HepG2 (cell line): ENCODE data around the gene GATAD2B. TPM values are rescaled to one million over a fixed set of nuclear protein-coding genes. Genes with fewer than 3 reads are reported as not detected.

ENCODE experiments used
- ATAC-seq: fragments of 200-7000 bp; cut with Tn5 transposase; 3 replicates; pipeline ENCODE4 v1.9.1; 2020; ENCODE audit warnings: mild to moderate bottlenecking, moderate library complexity
- BruUV-seq: library from RNA; stranded (reverse); fragments of 400-500 nt; replicated peaks from 2 replicates; lab custom pipeline; 2021; lab: Mats Ljungman, UMichigan
- CTCF ChIA-PET: fragments of 300-600 bp; formaldehyde crosslinking; extraction: SDS; loops from one replicate; lab custom pipeline; 2021; ENCODE audit warnings: low total read pairs, inconsistent platforms, low intra/inter-chr PET ratio; lab: Yijun Ruan, JAX
- POLR2A ChIA-PET: fragments of 350-600 bp; sonication (Branson Sonifier 250); formaldehyde crosslinking; loops from one replicate; lab custom pipeline; 2020; ENCODE audit warnings: antibody characterized with exemption, inconsistent platforms; lab: Yijun Ruan, JAX
- DNase-seq: peaks from one replicate; pipeline ENCODE4 v3.0.0-alpha.2; 2015; ENCODE audit warnings: low spot score
- FAIRE-seq: peaks from 3 replicates; lab custom pipeline; 2011; peaks lifted over from hg19 to GRCh38; lab: Jason Lieb, UNC
- H2AFZ ChIP-seq: one replicate; pipeline ENCODE4 v1.6.1; 2011; ENCODE audit warnings: low read length, inconsistent platforms
- H3K27ac ChIP-seq: fragments of 300-600 bp; 3 replicates; pipeline ENCODE4 v1.8.0; 2011; ENCODE audit warnings: mixed run types, mild to moderate bottlenecking, mixed read lengths, low read length, inconsistent platforms; ENCODE audit not compliant: insufficient read depth; ENCODE audit errors: extremely low read length
- H3K27me3 ChIP-seq, 2 experiments: fragments of 200-600 bp in 1 of 2; 2 replicates in 1 of 2; 3 replicates in 1 of 2; pipeline versions ENCODE4 v1.6.0 to v1.8.0; 2011; ENCODE audit warnings: low read length in 2 of 2, mild to moderate bottlenecking in 2 of 2, moderate library complexity in 2 of 2, inconsistent platforms in 1 of 2; ENCODE audit not compliant: insufficient read depth in 2 of 2, control insufficient read depth in 1 of 2
- H3K36me3 ChIP-seq, 2 experiments: fragments of 200-600 bp in 1 of 2; replicated peaks in 1 of 2; 2 replicates in 1 of 2; 3 replicates in 1 of 2; pipeline versions ENCODE4 v1.5.1 to v1.8.0; 2011; ENCODE audit warnings: low read length in 2 of 2, inconsistent platforms in 1 of 2; ENCODE audit not compliant: insufficient read depth in 2 of 2, control insufficient read depth in 1 of 2
- H3K4me1 ChIP-seq: 2 replicates; pipeline ENCODE4 v1.5.1; 2012; ENCODE audit warnings: low read length, inconsistent platforms; ENCODE audit not compliant: insufficient read depth
- H3K4me2 ChIP-seq: 2 replicates; pipeline ENCODE4 v1.6.0; 2011; ENCODE audit warnings: low read depth, low read length, inconsistent platforms
- H3K4me3 ChIP-seq, 3 experiments: fragments of 200-600 bp in 1 of 3; sonication (generic), shearing (Covaris generic) in 1 of 3; replicated peaks in 1 of 3; 2 replicates each; pipeline ENCODE4 v1.5.1; 2011 to 2016; ENCODE audit warnings: low read length in 3 of 3, inconsistent platforms in 2 of 3, low read depth in 2 of 3, mild to moderate bottlenecking in 2 of 3, control low read depth in 1 of 3, mixed read lengths in 1 of 3; ENCODE audit not compliant: insufficient read depth in 1 of 3
- H3K79me2 ChIP-seq: one replicate; pipeline ENCODE4 v1.6.1; 2011; ENCODE audit warnings: low read length, inconsistent platforms; ENCODE audit not compliant: insufficient read depth
- H3K9ac ChIP-seq: 2 replicates; pipeline ENCODE4 v1.6.0; 2011; ENCODE audit warnings: mild to moderate bottlenecking, low read depth, low read length, inconsistent platforms; ENCODE audit not compliant: insufficient read depth
- H3K9me3 ChIP-seq: 2 replicates; pipeline ENCODE4 v1.5.1; 2012; ENCODE audit warnings: mild to moderate bottlenecking, low read length
- H4K20me1 ChIP-seq: 2 replicates; pipeline ENCODE4 v1.6.0; 2011; ENCODE audit warnings: inconsistent platforms, mild to moderate bottlenecking, low read length, moderate library complexity; ENCODE audit not compliant: insufficient read depth
- BRD4 ChIP-seq: sonication (generic); formaldehyde crosslinking; IDR thresholded peaks from 2 replicates; pipeline ENCODE4 v1.4.0; 2020; ENCODE audit warnings: missing genetic modification reagents
- FOXO4 ChIP-seq: sonication (generic); formaldehyde crosslinking; conservative IDR thresholded peaks from 2 replicates; pipeline ENCODE4 v1.8.1; 2023; ENCODE audit warnings: missing genetic modification reagents
- NCOA2 ChIP-seq: sonication (generic); formaldehyde crosslinking; IDR thresholded peaks from 2 replicates; pipeline ENCODE4 v1.8.0; 2022; ENCODE audit warnings: inconsistent platforms
- NCOA5 ChIP-seq: sonication (generic); formaldehyde crosslinking; IDR thresholded peaks from 2 replicates; pipeline ENCODE4 v1.4.0; 2020; ENCODE audit warnings: missing genetic modification reagents
- NCOR1 ChIP-seq: fragments of 200-600 bp; sonication (generic); IDR thresholded peaks from 2 replicates; pipeline ENCODE4 v1.7.0; 2017; ENCODE audit warnings: antibody characterized with exemption, low read length, borderline replicate concordance
- NFE2L1 ChIP-seq: sonication (generic); formaldehyde crosslinking; IDR thresholded peaks from 2 replicates; pipeline ENCODE4 v1.4.0; 2020; ENCODE audit warnings: missing genetic modification reagents, mild to moderate bottlenecking, borderline replicate concordance
- RBM22 ChIP-seq: fragments of 200-400 bp; formaldehyde crosslinking; optimal IDR thresholded peaks from 2 replicates; pipeline ENCODE3; 2017; ENCODE audit warnings: mild to moderate bottlenecking, low read length, moderate library complexity
- RFXANK ChIP-seq: IDR thresholded peaks from 2 replicates; pipeline ENCODE4 v1.6.1; 2016
- ZBTB4 ChIP-seq: sonication (generic); formaldehyde crosslinking; IDR thresholded peaks from 2 replicates; pipeline ENCODE4 v1.4.0; 2020; ENCODE audit warnings: missing genetic modification reagents, mild to moderate bottlenecking, borderline replicate concordance
- ZBTB7B ChIP-seq: sonication (generic); formaldehyde crosslinking; IDR thresholded peaks from 2 replicates; pipeline ENCODE4 v1.4.0; 2020; ENCODE audit warnings: missing genetic modification reagents
- ZEB1 ChIP-seq: IDR thresholded peaks from 2 replicates; pipeline ENCODE4 v1.6.1; 2012; ENCODE audit warnings: mild to moderate bottlenecking, low read depth, inconsistent platforms; ENCODE audit not compliant: insufficient replicate concordance
- ZFP37 ChIP-seq: sonication (generic); formaldehyde crosslinking; IDR thresholded peaks from 2 replicates; pipeline ENCODE4 v1.4.0; 2020; ENCODE audit warnings: missing genetic modification reagents, borderline replicate concordance
- ZNF124 ChIP-seq: sonication (generic); formaldehyde crosslinking; IDR thresholded peaks from 2 replicates; pipeline ENCODE4 v1.4.0; 2020; ENCODE audit warnings: missing genetic modification reagents
- ZNF331 ChIP-seq: sonication (generic); formaldehyde crosslinking; IDR thresholded peaks from 2 replicates; pipeline ENCODE4 v1.4.0; 2020; ENCODE audit warnings: missing genetic modification reagents
- ZNF335 ChIP-seq: sonication (generic); formaldehyde crosslinking; IDR thresholded peaks from 2 replicates; pipeline ENCODE4 v1.4.0; 2020; ENCODE audit warnings: missing genetic modification reagents
- ZNF446 ChIP-seq: sonication (generic); formaldehyde crosslinking; IDR thresholded peaks from 2 replicates; pipeline ENCODE4 v1.5.0; 2020; ENCODE audit warnings: mild to moderate bottlenecking, missing genetic modification reagents
- ZNF563 ChIP-seq: sonication (generic); formaldehyde crosslinking; IDR thresholded peaks from 2 replicates; pipeline ENCODE4 v1.8.0; 2022; ENCODE audit warnings: mild to moderate bottlenecking, moderate library complexity, missing genetic modification reagents
- ZNF572 ChIP-seq: sonication (generic); formaldehyde crosslinking; IDR thresholded peaks from 2 replicates; pipeline ENCODE4 v1.5.1; 2020; ENCODE audit warnings: mild to moderate bottlenecking, missing genetic modification reagents
- ZNF589 ChIP-seq: sonication (generic); formaldehyde crosslinking; conservative IDR thresholded peaks from 2 replicates; pipeline ENCODE4 v1.8.0; 2022; ENCODE audit warnings: mild to moderate bottlenecking, moderate library complexity, missing genetic modification reagents
- ZNF780A ChIP-seq: sonication (generic); formaldehyde crosslinking; IDR thresholded peaks from 2 replicates; pipeline ENCODE4 v1.8.0; 2022; ENCODE audit warnings: mild to moderate bottlenecking, missing genetic modification reagents, moderate library complexity
- WGBS: methylation state at CpG from one replicate; pipeline ENCODE4 v1.1.6; 2017; ENCODE audit warnings: low lambda C conversion rate; 5-methylcytosine and 5-hydroxymethylcytosine counted together
- in situ Hi-C: cut with HindIII; loops from 2 replicates; pipeline ENCODE4 v1.10.0; 2017; ENCODE audit warnings: low pct_unique_long_range_greater_than_20kb; ENCODE audit not compliant: extremely low pct_ligation_motif_present
- intact Hi-C: fragments of 100-400 bp; cut with micrococcal nuclease; formaldehyde crosslinking; loops from one replicate; pipeline ENCODE4 v1.10.0; 2022; ENCODE audit not compliant: unreplicated experiment
- polyA plus RNA-seq, 8 experiments: library from polyadenylated mRNA; depleted of rRNA in 3 of 8; stranded (reverse) in 7 of 8; unstranded in 1 of 8; fragments of >200 nt; fragmentation: Illumina TruSeq in 4 of 8; extraction: Trizol in 4 of 8; gene quantifications; 2 replicates each; pipeline versions ENCODE4 v1.2.1 to v1.2.3, GENCODE V29; 2011 to 2016; ENCODE audit warnings: low read depth in 4 of 8, missing spikeins in 1 of 8, mixed read lengths in 1 of 8; ENCODE audit not compliant: insufficient read depth in 1 of 8
- total RNA-seq, 5 experiments: library from RNA; depleted of rRNA; stranded (reverse); fragments of >200 nt; fragmentation: Illumina TruSeq; extraction: Trizol; gene quantifications; 2 replicates each; pipeline ENCODE4 v1.2.3, GENCODE V29; 2016; ENCODE audit warnings: low read depth in 1 of 5
- TF ChIP-seq, protein P1 (sequence below): sonication (generic); formaldehyde crosslinking; IDR thresholded peaks from 2 replicates; pipeline ENCODE4 v1.4.0; 2020; ENCODE audit warnings: missing genetic modification reagents, borderline replicate concordance

GATAD2B gene
- total and polyA plus RNA-seq, 2 of the 13 experiments (the other 11 are each of a cell fraction or from before 2014, with no cell fraction given): 3.2 to 5.2 TPM

DNA sequence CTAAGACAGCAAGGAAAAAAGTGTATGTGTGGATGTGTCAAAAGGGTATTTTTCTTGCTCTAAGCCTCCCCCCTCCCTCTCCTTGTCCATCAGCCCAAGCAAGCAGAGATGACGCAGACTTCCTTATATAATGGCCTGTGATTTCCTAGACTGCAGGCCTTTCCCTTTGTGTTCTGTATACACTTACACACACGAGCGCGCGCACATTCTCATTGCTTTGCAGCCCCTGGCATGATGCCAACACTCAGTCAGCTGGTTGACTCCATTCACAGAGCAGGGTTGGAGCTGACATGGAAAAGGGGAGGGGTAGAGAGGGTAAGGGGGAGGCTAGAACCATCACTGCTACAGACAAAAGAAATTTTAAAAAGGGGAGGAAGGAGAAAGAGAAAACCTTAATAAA, 41.8 kb downstream of the GATAD2B start (continued):
- TF ChIP-seq ZBTB4: no peak
- TF ChIP-seq NCOA5 (CRISPR knock-in tag): no peak
- TF ChIP-seq RBM22: peak; percentile 57
- no peak for TF ChIP-seq FOXO4 (CRISPR knock-in tag)
- TF ChIP-seq ZNF331 (CRISPR knock-in tag): no peak
- TF ChIP-seq ZNF572 (CRISPR knock-in tag): no peak

DNA sequence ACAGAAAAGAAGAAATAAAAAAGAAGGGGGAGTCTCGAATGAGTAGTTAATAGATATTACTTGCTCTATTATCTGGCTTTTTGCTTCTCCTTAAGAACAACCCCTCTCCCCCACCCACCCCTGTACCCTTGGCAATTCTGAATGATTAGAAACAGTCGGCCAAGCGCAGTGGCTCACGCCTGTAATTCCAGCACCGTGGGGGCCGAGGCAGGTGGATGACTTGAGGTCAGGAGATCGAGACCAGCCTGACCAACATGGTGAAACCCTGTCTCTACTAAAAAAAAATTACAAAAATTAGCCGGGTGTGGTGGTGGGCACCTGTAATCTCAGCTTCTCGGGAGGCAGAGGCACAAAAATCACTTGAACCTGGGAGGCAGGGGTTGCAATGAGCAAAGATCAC, 42.7 kb downstream of the GATAD2B start:
- peaks cover 8% of the 10 kb centered on the region; the same call in 1 of the 2 replicates for H4K20me1 ChIP-seq
- 98% methylated on average over 9 of the region's 9 CpGs for WGBS
- H3K9me3 ChIP-seq: no peaks in the 10 kb centered on the region
- H3K36me3 ChIP-seq: no peaks in the 10 kb centered on the region; a peak in 1 of 5 replicates
- ATAC-seq: no peak
- DNase-seq: no peak
- H3K4me2 ChIP-seq: no peak overlapping the region
- no peak overlapping the region for H3K4me3 ChIP-seq
- no peak overlapping the region for H3K9ac ChIP-seq
- in situ Hi-C loops (no loop called here), intact Hi-C loops (no loop called here)
- H2AFZ ChIP-seq: no peak overlapping the region
- no peaks in the 10 kb centered on the region for H3K27me3 ChIP-seq
- peaks cover 50% of the 10 kb centered on the region for H3K79me2 ChIP-seq
- no peak overlapping the region for H3K27ac ChIP-seq
- ChIA-PET CTCF (no interaction called here), POLR2A (no interaction called here)
- no peak for FAIRE-seq
- H3K4me1 ChIP-seq: peaks cover 28% of the 10 kb centered on the region
- no TSS peak for BruUV-seq
- TF ChIP-seq NCOR1: no peak
- no peak for TF ChIP-seq ZNF446 (CRISPR knock-in tag)
- no peak for TF ChIP-seq ZBTB7B (CRISPR knock-in tag)
- no peak for TF ChIP-seq ZFP37 (CRISPR knock-in tag)
- TF ChIP-seq, protein P1, sequence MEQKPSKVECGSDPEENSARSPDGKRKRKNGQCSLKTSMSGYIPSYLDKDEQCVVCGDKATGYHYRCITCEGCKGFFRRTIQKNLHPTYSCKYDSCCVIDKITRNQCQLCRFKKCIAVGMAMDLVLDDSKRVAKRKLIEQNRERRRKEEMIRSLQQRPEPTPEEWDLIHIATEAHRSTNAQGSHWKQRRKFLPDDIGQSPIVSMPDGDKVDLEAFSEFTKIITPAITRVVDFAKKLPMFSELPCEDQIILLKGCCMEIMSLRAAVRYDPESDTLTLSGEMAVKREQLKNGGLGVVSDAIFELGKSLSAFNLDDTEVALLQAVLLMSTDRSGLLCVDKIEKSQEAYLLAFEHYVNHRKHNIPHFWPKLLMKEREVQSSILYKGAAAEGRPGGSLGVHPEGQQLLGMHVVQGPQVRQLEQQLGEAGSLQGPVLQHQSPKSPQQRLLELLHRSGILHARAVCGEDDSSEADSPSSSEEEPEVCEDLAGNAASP (CRISPR knock-in tag): no peak
- no peak for TF ChIP-seq ZNF124 (CRISPR knock-in tag)
- no peak for TF ChIP-seq ZNF335 (CRISPR knock-in tag)
- no peak for TF ChIP-seq NCOA2 (CRISPR knock-in tag)
- TF ChIP-seq ZNF780A: no peak
- TF ChIP-seq ZEB1: no peak
- TF ChIP-seq NFE2L1: no peak
- TF ChIP-seq ZNF563: no peak
- no peak for TF ChIP-seq RFXANK
- no peak for TF ChIP-seq ZNF589 (CRISPR knock-in tag)
- no peak for TF ChIP-seq BRD4 (CRISPR knock-in tag)
